Body of pancreas (tissue), 4 donors: ENCODE results near the gene SLC4A8. TPM values are rescaled to one million over a fixed set of nuclear protein-coding genes. Genes with fewer than 3 reads are reported as not detected.

Source experiments
- ATAC-seq: fragments of 150-250 bp; one replicate; pipeline ENCODE4 v1.9.1; 2016
- DNase-seq, 4 donors: peaks; one replicate each; pipeline ENCODE4 v3.0.0-alpha.2; 2019
- H3K27ac ChIP-seq, 4 donors: fragments of 200-600 bp; sonication (generic); 1 replicate in 3 of 4; 2 replicates in 1 of 4; pipeline versions ENCODE4 v1.5.1 to v1.6.1; 2016 to 2019; ENCODE audit warnings: mild to moderate bottlenecking in 1 of 4, mixed read lengths in 1 of 4, moderate library complexity in 1 of 4
- H3K27me3 ChIP-seq, 2 donors: fragments of 200-600 bp; sonication (generic); one replicate each; pipeline ENCODE4 v1.6.0; 2016; ENCODE audit warnings: mild to moderate bottlenecking in 1 of 2
- H3K36me3 ChIP-seq, 2 donors: fragments of 200-600 bp; sonication (generic); replicated peaks in 1 of 2; 2 replicates each; pipeline ENCODE4 v1.5.1; 2016; ENCODE audit warnings: low read depth in 2 of 2; ENCODE audit not compliant: insufficient read depth in 1 of 2
- H3K4me1 ChIP-seq: fragments of 200-600 bp; sonication (generic); one replicate; pipeline ENCODE4 v1.6.0; 2016
- H3K4me3 ChIP-seq, 2 donors: fragments of 200-600 bp; sonication (generic); 1 replicate in 1 of 2; 2 replicates in 1 of 2; pipeline ENCODE4 v1.5.1; 2016 to 2019
- H3K9me3 ChIP-seq, 3 donors: fragments of 200-600 bp; sonication (generic); 1 replicate in 2 of 3; 2 replicates in 1 of 3; pipeline ENCODE4 v1.5.1; 2016
- CTCF ChIP-seq, 7 experiments: fragments of 450-650 bp in 4 of 7; fragments of 200-600 bp in 3 of 7; sonication (generic) in 3 of 7; IDR thresholded peaks; one replicate each; pipeline ENCODE4 v1.5.1; 2016 to 2019; ENCODE audit warnings: antibody characterized with exemption in 7 of 7
- POLR2A ChIP-seq, 3 donors: fragments of 450-650 bp; IDR thresholded peaks; one replicate each; pipeline ENCODE4 v1.6.1; 2016; ENCODE audit warnings: antibody characterized with exemption in 3 of 3, mild to moderate bottlenecking in 2 of 3
- WGBS, 2 donors: methylation state at CpG; one replicate each; pipeline ENCODE4 v1.1.5; 2017; 5-methylcytosine and 5-hydroxymethylcytosine counted together
- intact Hi-C: fragments of 100-400 bp; cut with DNase I; formaldehyde crosslinking; loops from one replicate; pipeline ENCODE4 v1.15.1; 2023
- total RNA-seq, 2 donors: library from RNA; depleted of rRNA; stranded (reverse); fragments of >200 nt; gene quantifications; one replicate each; pipeline ENCODE4 v1.1.0, GENCODE V29; 2016

The SLC4A8 gene
- total RNA-seq, 2 donors from 2014 or later = 1.6 to 2.3 TPM

DNA sequence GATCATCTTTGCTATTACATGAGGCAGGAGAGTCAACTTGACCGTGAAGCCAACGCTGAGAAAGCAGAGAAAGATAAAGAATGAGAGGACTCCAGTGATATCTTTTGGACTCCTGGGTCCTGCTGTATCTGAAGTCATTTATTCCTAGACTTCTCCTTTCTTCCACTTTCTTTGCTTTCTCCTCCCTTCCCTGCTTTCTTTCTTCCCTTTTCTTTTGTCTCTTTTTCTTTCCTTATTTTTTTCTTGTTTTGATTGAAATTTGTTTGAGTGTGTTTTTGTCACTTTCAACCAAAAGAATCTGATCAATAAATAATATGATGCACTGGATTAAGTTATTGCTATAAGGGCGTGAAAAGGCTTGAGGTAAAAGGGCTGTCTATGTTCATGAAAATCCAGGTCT is 20.0 kb upstream of the SLC4A8 start:
- H3K9me3 ChIP-seq = no peaks in the 10 kb centered on the region
- no peaks in the 10 kb centered on the region for H3K27me3 ChIP-seq
- H3K27ac ChIP-seq = no peak overlapping the region
- no peaks in the 10 kb centered on the region for H3K4me1 ChIP-seq
- H3K36me3 ChIP-seq = no peaks in the 10 kb centered on the region
- no peak for ATAC-seq
- WGBS, 2 donors = 87 to 94% methylated on average over 3 of the region's 3 CpGs
- no peak for TF ChIP-seq POLR2A (IDR thresholded peaks at IDR 0.05)
- TF ChIP-seq CTCF (IDR thresholded peaks at IDR 0.05) = no peak
- H3K4me3 ChIP-seq = no peak overlapping the region
- intact Hi-C loops = no loop called here
- DNase-seq = no peak

DNA sequence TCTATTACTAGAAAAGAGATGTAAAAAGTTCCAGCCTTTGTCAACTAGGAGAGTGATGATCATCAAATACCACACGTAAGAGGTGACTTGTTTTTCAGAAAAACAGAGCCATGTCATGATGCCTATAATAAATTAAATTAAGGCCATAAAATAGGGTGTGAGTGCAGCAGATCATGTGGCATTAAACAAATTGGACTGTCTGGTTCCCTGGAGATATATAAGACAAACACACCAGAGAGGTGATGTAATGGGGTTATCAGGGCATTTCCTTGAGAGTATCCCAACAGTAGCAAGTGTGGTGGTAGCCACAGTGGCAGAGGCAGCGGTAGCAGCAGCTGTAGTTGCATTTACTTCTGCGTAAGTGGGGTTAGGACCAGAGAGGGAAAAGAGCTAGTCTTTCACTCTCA is 18.8 kb upstream of the SLC4A8 start:
- no peak for DNase-seq
- intact Hi-C loops = no loop called here
- TF ChIP-seq POLR2A (IDR thresholded peaks at IDR 0.05) (no peak), CTCF (IDR thresholded peaks at IDR 0.05) (no peak)
- no peaks in the 10 kb centered on the region for H3K27me3 ChIP-seq
- 70 to 93% methylated on average over 3 of the region's 3 CpGs for WGBS, 2 donors
- ATAC-seq = peak; percentile 15
- H3K4me1 ChIP-seq = no peaks in the 10 kb centered on the region
- no peaks in the 10 kb centered on the region for H3K36me3 ChIP-seq
- no peaks in the 10 kb centered on the region for H3K9me3 ChIP-seq
- H3K4me3 ChIP-seq = no peak overlapping the region
- no peak overlapping the region for H3K27ac ChIP-seq

DNA sequence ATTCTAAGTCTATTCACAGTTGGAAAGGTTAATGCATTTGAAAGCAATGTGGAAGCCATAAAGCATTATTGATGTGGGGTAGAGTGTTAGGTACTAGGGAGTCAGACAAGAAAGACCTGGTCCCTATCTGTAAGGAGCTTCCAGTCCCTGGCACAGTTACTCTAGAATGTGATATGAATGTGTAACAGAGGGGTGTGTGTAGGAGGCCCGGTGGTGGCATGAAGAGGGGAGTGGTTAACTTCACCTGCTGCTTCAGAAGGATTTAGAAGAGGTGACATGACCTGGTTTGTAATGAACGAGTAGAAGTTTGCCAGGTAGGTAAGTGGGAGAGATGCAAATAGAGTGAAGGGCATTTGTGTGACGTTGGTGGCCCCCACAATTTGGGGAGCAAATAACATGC is 18.3 kb upstream of the SLC4A8 start:
- no peaks in the 10 kb centered on the region for H3K27me3 ChIP-seq
- H3K4me1 ChIP-seq = no peaks in the 10 kb centered on the region
- WGBS, 2 donors = 66 to 78% methylated on average over 3 of the region's 3 CpGs
- no peak overlapping the region for H3K27ac ChIP-seq
- DNase-seq = no peak
- ATAC-seq = no peak
- no peak overlapping the region for H3K4me3 ChIP-seq
- TF ChIP-seq POLR2A (IDR thresholded peaks at IDR 0.05) = no peak
- TF ChIP-seq CTCF (IDR thresholded peaks at IDR 0.05) = no peak
- intact Hi-C loops = no loop called here
- H3K9me3 ChIP-seq = no peaks in the 10 kb centered on the region
- H3K36me3 ChIP-seq = no peaks in the 10 kb centered on the region

GRCh38 chr12:51406859-51407258 is 17.8 kb upstream of the SLC4A8 start:
- H3K9me3 ChIP-seq = no peaks in the 10 kb centered on the region
- H3K4me3 ChIP-seq = no peak overlapping the region
- intact Hi-C loops = no loop called here
- H3K27me3 ChIP-seq = no peaks in the 10 kb centered on the region
- no peaks in the 10 kb centered on the region for H3K4me1 ChIP-seq
- 80 to 97% methylated on average over 5 of the region's 5 CpGs for WGBS, 2 donors
- no peak overlapping the region for H3K27ac ChIP-seq
- no peak for TF ChIP-seq CTCF (IDR thresholded peaks at IDR 0.05)
- TF ChIP-seq POLR2A (IDR thresholded peaks at IDR 0.05) = no peak
- DNase-seq = no peak
- no peak for ATAC-seq
- H3K36me3 ChIP-seq = no peaks in the 10 kb centered on the region

DNA sequence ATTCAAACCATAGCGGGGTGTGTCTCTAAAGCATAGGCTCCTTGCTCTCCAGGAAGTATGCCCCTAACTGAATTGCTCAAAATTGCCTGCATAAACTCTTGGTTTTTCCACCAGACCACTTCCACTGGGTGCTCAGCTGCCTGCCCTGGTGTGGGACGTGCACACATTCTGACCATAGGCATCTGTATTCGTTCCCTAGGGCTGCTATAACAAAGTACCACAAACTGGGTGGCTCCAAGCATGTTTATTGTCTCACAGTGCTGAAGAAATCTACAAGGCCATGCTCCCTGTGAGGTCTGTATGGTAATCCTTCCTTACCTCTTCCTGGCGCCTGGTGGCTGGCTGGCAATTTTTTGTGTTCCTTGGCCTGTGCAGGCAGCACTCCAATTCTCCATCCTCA is 17.0 kb upstream of the SLC4A8 start:
- 56 to 65% methylated on average over 4 of the region's 4 CpGs for WGBS, 2 donors
- Histone ChIP-seq H3K4me3 (no peak overlapping the region), H3K36me3 (no peaks in the 10 kb centered on the region), H3K9me3 (no peaks in the 10 kb centered on the region), H3K27ac (no peak overlapping the region), H3K27me3 (no peaks in the 10 kb centered on the region), H3K4me1 (no peaks in the 10 kb centered on the region)
- no peak for DNase-seq
- intact Hi-C loops = no loop called here
- TF ChIP-seq CTCF (IDR thresholded peaks at IDR 0.05) (no peak), POLR2A (IDR thresholded peaks at IDR 0.05) (no peak)
- ATAC-seq = no peak
